ENCODE measurements around the gene STXBP4. TPM values are rescaled to one million over a fixed set of nuclear protein-coding genes. Genes with fewer than 3 reads are reported as not detected.
A peak's percentile ranks its signal among the peaks of the same experiment; 100 is the strongest.

STXBP4 gene
- total RNA-seq, 1 experiment from 2014 or later = 2.8 TPM

- in situ Hi-C loops (cut with HindIII; ENCODE audit: low sequenced_read_pairs) = no loop called here
- no peak for DNase-seq (ENCODE audit: low spot score)
Observed at GRCh38 chr17:55200904-55201303, 232.3 kb downstream of the STXBP4 start.

- peak; percentile 67 for DNase-seq (ENCODE audit: low spot score)
- in situ Hi-C loops (cut with HindIII; ENCODE audit: low sequenced_read_pairs) = no loop called here
Observed at GRCh38 chr17:55201308-55201932, 232.9 kb downstream of the STXBP4 start.

- in situ Hi-C loops (cut with HindIII; ENCODE audit: low sequenced_read_pairs) = no loop called here
- peak; percentile 91 for DNase-seq (ENCODE audit: low spot score)
Observed at GRCh38 chr17:55202896-55203295, 234.3 kb downstream of the STXBP4 start.

DNA sequence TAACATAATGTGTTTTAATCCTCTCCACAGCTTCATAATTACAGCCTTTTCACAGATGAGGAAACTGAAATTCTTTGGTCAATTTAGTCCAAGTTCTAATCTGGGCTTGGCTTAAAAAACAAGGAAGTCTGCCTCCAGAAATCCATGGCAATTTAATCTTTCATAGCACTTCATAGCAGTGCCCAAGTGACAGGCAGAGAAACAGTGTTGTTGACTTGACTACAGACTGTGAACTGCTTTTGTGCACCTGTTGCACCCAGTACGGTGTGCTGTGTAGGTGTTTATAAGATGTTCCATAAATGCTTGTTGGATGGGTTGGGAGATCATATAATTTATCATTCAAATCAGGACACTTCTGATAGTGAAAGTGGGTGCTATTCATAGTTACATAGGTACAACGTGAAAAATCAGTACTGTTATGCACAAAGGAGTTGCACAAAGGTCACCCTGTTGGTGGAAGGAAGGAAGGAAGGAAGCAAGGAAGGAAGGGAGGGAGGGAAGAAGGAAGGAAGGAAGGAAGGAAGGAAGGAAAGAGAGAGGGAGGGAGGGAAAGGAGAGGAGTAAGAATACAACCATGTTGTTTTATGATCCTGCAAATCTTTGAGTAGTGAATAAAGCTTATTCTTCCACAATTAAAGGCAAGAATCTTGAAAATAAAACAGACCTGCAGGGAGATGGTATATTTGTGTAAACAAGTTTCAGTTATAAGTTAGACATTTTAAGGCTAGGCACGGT lies 239.7 kb downstream of the STXBP4 start:
- no peak for DNase-seq (ENCODE audit: low spot score)
- in situ Hi-C loops (cut with HindIII; ENCODE audit: low sequenced_read_pairs) = no loop called here

GRCh38 chr17:55210292-55210691 lies 241.7 kb downstream of the STXBP4 start:
- in situ Hi-C loops (cut with HindIII; ENCODE audit: low sequenced_read_pairs) = no loop called here
- no peak for DNase-seq (ENCODE audit: low spot score)

DNA sequence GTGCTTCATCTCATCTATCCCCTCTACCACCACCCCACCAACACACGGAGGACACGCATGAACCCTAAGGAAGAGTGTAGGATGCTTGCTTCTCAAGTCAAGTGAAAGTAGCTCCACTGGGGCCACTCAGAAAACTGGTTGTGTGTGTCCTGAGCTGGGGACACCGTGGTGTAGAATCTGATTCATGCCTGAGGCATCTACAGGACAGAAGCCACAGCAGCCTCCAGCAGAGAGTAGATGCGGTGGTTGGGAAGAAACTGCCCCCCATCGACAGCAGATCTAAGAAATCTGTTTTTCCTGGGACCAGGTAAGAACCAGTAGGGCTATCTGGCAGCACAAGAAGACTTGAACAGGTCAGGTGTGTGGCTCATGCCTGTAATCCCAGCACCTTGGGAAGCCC lies 244.3 kb downstream of the STXBP4 start:
- no peak for DNase-seq (ENCODE audit: low spot score)
- in situ Hi-C loops (cut with HindIII; ENCODE audit: low sequenced_read_pairs) = no loop called here

- in situ Hi-C loops (cut with HindIII; ENCODE audit: low sequenced_read_pairs) = no loop called here
- DNase-seq (ENCODE audit: low spot score) = no peak
Observed at GRCh38 chr17:55215711-55216110, 247.1 kb downstream of the STXBP4 start.

- in situ Hi-C loops (cut with HindIII; ENCODE audit: low sequenced_read_pairs) = no loop called here
Observed at GRCh38 chr17:55216888-55217287, 248.3 kb downstream of the STXBP4 start.

GRCh38 chr17:55219459-55219858 lies 250.9 kb downstream of the STXBP4 start:
- in situ Hi-C loops (cut with HindIII; ENCODE audit: low sequenced_read_pairs) = no loop called here
- DNase-seq (ENCODE audit: low spot score) = no peak

More at GRCh38 chr17:55216888-55217287, 248.3 kb downstream of the STXBP4 start:
- no peak for DNase-seq (ENCODE audit: low spot score)

DNA sequence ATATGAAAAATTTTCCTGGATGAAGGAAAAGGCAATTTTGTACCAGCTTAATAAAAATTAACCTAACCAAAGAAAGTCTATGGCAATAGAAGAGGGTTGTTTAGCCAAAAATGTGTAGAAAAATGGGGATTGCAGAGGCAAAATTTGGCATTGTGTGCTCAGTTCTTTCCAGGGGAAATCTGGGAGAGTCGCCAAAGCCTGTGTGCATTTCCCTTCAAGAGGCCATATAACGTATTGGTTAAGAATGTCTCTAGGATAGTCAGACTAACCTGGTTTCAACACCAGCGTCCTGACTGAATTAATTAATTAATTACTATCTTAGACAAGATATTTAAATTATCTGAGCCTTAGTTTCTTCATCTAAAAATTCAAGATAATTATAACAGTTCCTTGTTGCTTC lies 251.4 kb downstream of the STXBP4 start:
- peak; percentile 72 for DNase-seq (ENCODE audit: low spot score)
- in situ Hi-C loops (cut with HindIII; ENCODE audit: low sequenced_read_pairs) = no loop called here

Other genes with a start within 250 kb of the STXBP4 start
- 6.1 and 13.8 TPM in 2 replicates for gene TOM1L1, start 67.9 kb upstream of the STXBP4 start, total RNA-seq (2014; rRNA removed; shearing (Covaris generic))
- 90.8 and 98.5 TPM in 2 replicates for gene COX11, start 111 bp upstream of the STXBP4 start, total RNA-seq (2014; rRNA removed; shearing (Covaris generic))